Measurements from ENCODE around the gene ICE2.

DNA sequence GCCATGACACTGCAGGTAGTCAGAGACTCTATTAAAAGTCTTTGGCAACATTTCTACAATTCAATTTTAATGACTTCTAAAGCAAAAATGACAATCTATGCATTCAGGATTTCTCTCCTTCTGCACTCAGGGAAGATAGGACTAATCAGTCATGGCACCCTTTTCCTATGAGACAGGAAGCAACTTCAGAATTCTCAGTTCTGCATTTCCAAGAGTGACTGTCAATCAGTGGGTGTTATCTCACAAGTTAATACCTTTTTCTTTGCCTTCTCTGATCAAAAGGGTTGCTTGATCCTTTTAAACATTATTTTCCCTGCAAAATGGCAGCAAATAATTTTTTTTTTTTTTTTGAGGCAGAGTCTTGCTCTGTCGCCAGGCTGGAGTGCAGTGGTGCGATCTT lies 7.8 kb upstream of the ICE2 start:
- TF ChIP-seq HDGF (IDR thresholded peaks at IDR 0.05; ENCODE audit: borderline replicate concordance), result no peak
- TF ChIP-seq ELF4 (IDR thresholded peaks at IDR 0.05), result no peak
- no peak for TF ChIP-seq FOXM1 (IDR thresholded peaks at IDR 0.05; ENCODE audit: borderline replicate concordance)
- TF ChIP-seq SUZ12 (IDR thresholded peaks at IDR 0.05), result no peak
- no peak for TF ChIP-seq SP1 (IDR thresholded peaks at IDR 0.05)
- TF ChIP-seq ZNF384 (IDR thresholded peaks at IDR 0.05), result no peak
- TF ChIP-seq BHLHE40 (IDR thresholded peaks at IDR 0.05; ENCODE audit: borderline replicate concordance), result no peak
- TF ChIP-seq, protein P1, sequence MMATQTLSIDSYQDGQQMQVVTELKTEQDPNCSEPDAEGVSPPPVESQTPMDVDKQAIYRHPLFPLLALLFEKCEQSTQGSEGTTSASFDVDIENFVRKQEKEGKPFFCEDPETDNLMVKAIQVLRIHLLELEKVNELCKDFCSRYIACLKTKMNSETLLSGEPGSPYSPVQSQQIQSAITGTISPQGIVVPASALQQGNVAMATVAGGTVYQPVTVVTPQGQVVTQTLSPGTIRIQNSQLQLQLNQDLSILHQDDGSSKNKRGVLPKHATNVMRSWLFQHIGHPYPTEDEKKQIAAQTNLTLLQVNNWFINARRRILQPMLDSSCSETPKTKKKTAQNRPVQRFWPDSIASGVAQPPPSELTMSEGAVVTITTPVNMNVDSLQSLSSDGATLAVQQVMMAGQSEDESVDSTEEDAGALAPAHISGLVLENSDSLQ (IDR thresholded peaks at IDR 0.05), result no peak

Measured in HEK293T (cell line).